ENCODE measurements around the gene DYNLL2.

DNA sequence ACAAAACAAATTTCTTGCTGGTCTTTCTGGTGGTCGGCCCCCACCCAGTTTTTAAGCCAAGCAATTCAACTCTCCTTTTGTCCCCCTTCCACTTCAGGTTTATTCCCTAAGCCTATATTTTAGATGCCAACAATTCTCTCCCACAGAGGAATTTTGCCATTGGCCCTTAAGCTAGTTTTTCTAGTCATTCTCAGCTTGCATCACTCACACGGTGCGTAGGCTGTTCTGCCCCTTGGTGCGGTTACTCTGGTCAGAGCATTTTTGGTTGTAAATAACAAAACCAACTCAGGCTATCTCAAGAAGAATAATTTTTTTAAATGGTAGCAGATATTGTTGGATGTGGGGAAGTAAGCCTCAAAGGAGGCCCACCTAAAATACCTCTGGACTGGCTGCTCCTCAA is 33.7 kb upstream of the DYNLL2 start:
- TF ChIP-seq, protein P1, sequence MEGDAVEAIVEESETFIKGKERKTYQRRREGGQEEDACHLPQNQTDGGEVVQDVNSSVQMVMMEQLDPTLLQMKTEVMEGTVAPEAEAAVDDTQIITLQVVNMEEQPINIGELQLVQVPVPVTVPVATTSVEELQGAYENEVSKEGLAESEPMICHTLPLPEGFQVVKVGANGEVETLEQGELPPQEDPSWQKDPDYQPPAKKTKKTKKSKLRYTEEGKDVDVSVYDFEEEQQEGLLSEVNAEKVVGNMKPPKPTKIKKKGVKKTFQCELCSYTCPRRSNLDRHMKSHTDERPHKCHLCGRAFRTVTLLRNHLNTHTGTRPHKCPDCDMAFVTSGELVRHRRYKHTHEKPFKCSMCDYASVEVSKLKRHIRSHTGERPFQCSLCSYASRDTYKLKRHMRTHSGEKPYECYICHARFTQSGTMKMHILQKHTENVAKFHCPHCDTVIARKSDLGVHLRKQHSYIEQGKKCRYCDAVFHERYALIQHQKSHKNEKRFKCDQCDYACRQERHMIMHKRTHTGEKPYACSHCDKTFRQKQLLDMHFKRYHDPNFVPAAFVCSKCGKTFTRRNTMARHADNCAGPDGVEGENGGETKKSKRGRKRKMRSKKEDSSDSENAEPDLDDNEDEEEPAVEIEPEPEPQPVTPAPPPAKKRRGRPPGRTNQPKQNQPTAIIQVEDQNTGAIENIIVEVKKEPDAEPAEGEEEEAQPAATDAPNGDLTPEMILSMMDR (IDR thresholded peaks at IDR 0.05), result no peak
- no peak for TF ChIP-seq POLR2A (IDR thresholded peaks at IDR 0.05)

Data from heart left ventricle (tissue), 13 donors.